ENCODE measurements around the gene ATF1.

Gene ATF1

GRCh38 chr12:50772470-50772869 lies 8.6 kb downstream of the ATF1 start:
- DNase-seq (ENCODE audit: extremely low read depth, low read depth), result no peak
- TF ChIP-seq, protein P1, sequence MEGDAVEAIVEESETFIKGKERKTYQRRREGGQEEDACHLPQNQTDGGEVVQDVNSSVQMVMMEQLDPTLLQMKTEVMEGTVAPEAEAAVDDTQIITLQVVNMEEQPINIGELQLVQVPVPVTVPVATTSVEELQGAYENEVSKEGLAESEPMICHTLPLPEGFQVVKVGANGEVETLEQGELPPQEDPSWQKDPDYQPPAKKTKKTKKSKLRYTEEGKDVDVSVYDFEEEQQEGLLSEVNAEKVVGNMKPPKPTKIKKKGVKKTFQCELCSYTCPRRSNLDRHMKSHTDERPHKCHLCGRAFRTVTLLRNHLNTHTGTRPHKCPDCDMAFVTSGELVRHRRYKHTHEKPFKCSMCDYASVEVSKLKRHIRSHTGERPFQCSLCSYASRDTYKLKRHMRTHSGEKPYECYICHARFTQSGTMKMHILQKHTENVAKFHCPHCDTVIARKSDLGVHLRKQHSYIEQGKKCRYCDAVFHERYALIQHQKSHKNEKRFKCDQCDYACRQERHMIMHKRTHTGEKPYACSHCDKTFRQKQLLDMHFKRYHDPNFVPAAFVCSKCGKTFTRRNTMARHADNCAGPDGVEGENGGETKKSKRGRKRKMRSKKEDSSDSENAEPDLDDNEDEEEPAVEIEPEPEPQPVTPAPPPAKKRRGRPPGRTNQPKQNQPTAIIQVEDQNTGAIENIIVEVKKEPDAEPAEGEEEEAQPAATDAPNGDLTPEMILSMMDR (IDR thresholded peaks at IDR 0.05; ENCODE audit: low read depth, low read length), result no peak

- TF ChIP-seq, protein P1 (IDR thresholded peaks at IDR 0.05; ENCODE audit: low read depth, low read length), result no peak
- no peak for DNase-seq (ENCODE audit: extremely low read depth, low read depth)
Observed at GRCh38 chr12:50772877-50773276, 9.0 kb downstream of the ATF1 start.

DNA sequence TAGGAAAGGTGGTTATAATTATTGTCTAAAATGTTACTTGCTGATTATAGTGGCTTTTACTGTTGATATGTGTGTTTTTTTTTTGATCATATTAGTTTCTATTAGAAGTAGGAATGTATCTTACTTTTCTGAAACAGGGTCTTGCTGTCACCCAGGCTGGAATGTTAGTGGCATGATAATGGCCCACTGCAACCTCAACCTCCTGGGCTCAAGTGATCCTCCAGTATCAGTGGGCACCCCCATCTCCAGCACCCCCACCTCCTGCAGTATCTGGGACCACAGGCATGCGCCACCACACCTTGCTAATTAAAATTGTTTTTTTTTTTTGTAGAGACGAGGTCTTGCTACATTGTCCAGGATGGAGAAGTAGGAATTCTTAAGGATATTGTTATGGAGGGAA lies 11.3 kb downstream of the ATF1 start:
- no peak for DNase-seq (ENCODE audit: extremely low read depth, low read depth)
- TF ChIP-seq, protein P1 (IDR thresholded peaks at IDR 0.05; ENCODE audit: low read depth, low read length), result no peak

DNA sequence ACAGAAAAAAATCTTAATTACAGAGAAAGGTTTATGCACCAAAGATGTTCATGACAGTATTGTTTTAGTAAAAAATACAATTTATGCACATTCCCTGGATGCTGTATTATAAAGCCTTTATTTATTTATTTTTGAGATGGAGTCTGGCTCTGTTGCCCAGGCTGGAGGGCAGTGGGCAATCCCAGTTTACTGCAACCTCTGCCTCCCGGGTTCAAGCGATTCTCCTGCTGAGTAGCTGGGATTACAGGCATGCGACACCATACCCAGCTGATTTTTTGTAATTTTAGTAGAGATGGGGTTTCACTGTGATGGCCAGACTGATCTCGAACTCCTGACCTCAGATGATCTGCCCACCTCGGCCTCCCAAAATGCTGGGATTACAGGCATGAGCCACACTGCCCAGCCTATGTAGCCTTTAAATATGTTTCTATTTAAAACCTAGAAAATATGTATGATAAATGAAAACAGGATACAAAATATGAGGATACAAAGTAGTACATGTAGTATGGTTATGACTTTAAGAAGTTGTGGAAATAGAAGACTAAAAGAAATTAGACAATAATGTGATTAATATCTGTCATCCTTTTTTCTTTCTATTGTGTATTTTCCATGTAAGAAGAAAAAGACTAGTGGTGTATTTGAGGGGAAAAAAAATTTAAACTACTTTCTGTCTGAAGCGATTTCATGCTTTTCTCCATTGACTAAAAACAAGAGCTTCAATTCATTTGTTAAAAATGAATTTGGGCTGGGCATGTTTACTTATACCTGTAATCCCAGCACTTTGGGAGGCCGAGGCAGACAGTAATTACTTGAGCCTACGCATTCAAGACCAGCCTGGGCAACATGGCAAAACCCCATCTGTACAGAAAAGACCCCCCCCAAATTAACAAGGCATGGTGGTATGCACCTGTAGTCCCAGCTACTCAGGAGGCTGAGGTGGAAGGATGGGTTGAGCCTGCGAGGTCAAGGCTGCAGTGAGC lies 13.1 kb downstream of the ATF1 start:
- TF ChIP-seq, protein P1 (IDR thresholded peaks at IDR 0.05; ENCODE audit: low read depth, low read length), result no peak
- no peak for DNase-seq (ENCODE audit: extremely low read depth, low read depth)

DNA sequence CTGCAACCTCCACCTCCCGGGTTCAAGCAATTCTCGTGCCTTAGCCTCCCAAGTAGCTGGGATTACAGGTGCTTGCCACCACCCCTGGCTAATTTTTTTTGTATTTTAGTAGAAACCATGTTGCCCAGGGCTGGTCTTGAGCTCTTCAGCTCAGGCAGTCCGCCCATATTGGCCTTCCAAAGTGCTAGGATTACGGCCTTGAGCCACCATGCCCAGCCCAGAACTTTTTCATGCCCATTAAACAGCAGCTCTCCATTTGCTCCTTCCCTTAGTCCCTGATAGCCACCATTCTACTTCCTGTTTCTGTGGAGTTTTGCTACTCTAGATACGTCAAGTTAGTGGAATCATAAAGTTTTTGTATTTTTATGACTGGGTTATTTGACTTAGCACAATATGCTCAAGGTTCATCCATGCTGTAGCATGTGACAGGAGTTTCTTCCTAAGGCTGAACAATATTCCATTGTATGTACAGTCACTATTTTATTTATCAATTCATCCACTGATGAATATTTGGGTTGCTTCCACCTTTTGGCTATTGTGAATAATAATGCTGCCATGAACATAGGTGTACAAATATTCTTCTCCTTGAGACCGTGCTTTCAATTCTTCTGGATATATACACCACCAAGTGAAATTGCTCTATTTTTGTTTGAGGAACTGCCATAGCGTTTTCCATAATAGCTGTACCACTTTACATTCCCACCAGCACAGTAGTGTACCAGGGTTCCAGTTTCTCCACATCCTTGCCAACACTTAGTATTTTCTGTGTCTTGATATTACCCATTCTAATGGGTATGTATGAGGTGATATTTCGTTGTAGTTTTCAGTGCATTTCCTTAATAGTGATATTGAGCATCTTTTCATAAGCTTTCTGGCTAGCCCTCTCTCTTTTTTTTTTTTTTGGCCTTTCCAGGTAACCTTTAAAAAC lies 15.0 kb downstream of the ATF1 start:
- no peak for DNase-seq (ENCODE audit: extremely low read depth, low read depth)
- TF ChIP-seq, protein P1 (IDR thresholded peaks at IDR 0.05; ENCODE audit: low read depth, low read length), result no peak

GRCh38 chr12:50780013-50780412 lies 16.1 kb downstream of the ATF1 start:
- DNase-seq (ENCODE audit: extremely low read depth, low read depth), result no peak
- TF ChIP-seq, protein P1 (IDR thresholded peaks at IDR 0.05; ENCODE audit: low read depth, low read length), result no peak

Measured in AG09319 (cell line).